HL-60 (cell line): Measurements from ENCODE around the gene USB1.

Experiments used
- DNase-seq, 2 experiments: peaks; one replicate each; pipeline ENCODE4 v3.0.0-alpha.2; 2010 to 2020; ENCODE audit warnings: low read depth in 1 of 2, low spot score in 1 of 2
- H3K27ac ChIP-seq: fragments of 250-450 bp; sonication (Bioruptor Pico); replicated peaks from 2 replicates; pipeline ENCODE4 v1.5.1; 2020; ENCODE audit warnings: mild to moderate bottlenecking, moderate library complexity
- H3K27me3 ChIP-seq: fragments of 250-450 bp; sonication (Bioruptor Pico); 2 replicates; pipeline ENCODE4 v1.5.1; 2021; ENCODE audit warnings: mild to moderate bottlenecking, moderate library complexity; ENCODE audit not compliant: insufficient read depth, poor library complexity, severe bottlenecking
- H3K4me3 ChIP-seq: replicated peaks from 2 replicates; pipeline ENCODE4 v1.5.1; 2011; ENCODE audit warnings: mild to moderate bottlenecking, control low read depth, low read length; ENCODE audit not compliant: insufficient read depth
- GABPA ChIP-seq: IDR thresholded peaks from 2 replicates; pipeline ENCODE4 v1.6.1; 2012; ENCODE audit warnings: low read depth
- POLR2AphosphoS5 ChIP-seq: IDR thresholded peaks from 2 replicates; pipeline ENCODE4 v1.6.1; 2012; ENCODE audit warnings: low read depth
- SPI1 ChIP-seq: IDR thresholded peaks from 2 replicates; pipeline ENCODE4 v1.6.1; 2012; ENCODE audit warnings: low read depth, mild to moderate bottlenecking, borderline replicate concordance
- TF ChIP-seq, protein P1 (sequence below): IDR thresholded peaks from 2 replicates; pipeline ENCODE4 v1.6.1; 2012; ENCODE audit warnings: low read depth; ENCODE audit not compliant: insufficient replicate concordance
- TF ChIP-seq, protein P2 (sequence below): IDR thresholded peaks from one replicate; pipeline ENCODE4 v1.5.1; 2011; ENCODE audit warnings: low read length, control low read depth, inconsistent platforms; ENCODE audit not compliant: insufficient read depth

Gene USB1

DNA sequence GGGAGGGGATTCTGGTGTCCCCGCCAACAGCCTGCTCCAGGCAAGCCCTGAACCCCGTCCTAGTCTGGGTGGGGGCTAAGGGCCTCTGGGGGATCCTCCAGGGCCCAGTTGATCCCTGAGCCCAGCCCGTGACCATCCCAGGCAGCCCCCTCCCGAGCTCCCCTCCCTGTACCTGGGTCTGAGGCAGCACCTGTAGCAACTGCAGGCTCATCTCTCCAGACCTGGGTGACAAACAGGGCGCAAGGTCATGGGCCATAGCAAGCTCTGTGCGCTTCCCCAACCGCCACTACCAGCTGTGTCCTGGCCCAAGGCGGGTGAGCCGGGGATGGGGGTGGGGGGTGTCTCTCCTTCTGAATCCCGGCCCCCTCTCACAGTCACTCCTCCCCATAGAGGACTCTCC lies 40.9 kb upstream of the USB1 start:
- TF ChIP-seq, protein P1, sequence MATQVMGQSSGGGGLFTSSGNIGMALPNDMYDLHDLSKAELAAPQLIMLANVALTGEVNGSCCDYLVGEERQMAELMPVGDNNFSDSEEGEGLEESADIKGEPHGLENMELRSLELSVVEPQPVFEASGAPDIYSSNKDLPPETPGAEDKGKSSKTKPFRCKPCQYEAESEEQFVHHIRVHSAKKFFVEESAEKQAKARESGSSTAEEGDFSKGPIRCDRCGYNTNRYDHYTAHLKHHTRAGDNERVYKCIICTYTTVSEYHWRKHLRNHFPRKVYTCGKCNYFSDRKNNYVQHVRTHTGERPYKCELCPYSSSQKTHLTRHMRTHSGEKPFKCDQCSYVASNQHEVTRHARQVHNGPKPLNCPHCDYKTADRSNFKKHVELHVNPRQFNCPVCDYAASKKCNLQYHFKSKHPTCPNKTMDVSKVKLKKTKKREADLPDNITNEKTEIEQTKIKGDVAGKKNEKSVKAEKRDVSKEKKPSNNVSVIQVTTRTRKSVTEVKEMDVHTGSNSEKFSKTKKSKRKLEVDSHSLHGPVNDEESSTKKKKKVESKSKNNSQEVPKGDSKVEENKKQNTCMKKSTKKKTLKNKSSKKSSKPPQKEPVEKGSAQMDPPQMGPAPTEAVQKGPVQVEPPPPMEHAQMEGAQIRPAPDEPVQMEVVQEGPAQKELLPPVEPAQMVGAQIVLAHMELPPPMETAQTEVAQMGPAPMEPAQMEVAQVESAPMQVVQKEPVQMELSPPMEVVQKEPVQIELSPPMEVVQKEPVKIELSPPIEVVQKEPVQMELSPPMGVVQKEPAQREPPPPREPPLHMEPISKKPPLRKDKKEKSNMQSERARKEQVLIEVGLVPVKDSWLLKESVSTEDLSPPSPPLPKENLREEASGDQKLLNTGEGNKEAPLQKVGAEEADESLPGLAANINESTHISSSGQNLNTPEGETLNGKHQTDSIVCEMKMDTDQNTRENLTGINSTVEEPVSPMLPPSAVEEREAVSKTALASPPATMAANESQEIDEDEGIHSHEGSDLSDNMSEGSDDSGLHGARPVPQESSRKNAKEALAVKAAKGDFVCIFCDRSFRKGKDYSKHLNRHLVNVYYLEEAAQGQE: no peak
- TF ChIP-seq POLR2AphosphoS5 (no peak), SPI1 (no peak), GABPA (no peak)
- TF ChIP-seq, protein P2, sequence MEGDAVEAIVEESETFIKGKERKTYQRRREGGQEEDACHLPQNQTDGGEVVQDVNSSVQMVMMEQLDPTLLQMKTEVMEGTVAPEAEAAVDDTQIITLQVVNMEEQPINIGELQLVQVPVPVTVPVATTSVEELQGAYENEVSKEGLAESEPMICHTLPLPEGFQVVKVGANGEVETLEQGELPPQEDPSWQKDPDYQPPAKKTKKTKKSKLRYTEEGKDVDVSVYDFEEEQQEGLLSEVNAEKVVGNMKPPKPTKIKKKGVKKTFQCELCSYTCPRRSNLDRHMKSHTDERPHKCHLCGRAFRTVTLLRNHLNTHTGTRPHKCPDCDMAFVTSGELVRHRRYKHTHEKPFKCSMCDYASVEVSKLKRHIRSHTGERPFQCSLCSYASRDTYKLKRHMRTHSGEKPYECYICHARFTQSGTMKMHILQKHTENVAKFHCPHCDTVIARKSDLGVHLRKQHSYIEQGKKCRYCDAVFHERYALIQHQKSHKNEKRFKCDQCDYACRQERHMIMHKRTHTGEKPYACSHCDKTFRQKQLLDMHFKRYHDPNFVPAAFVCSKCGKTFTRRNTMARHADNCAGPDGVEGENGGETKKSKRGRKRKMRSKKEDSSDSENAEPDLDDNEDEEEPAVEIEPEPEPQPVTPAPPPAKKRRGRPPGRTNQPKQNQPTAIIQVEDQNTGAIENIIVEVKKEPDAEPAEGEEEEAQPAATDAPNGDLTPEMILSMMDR: no peak
- Histone ChIP-seq H3K27me3 (no peaks in the 10 kb centered on the region), H3K4me3 (no peak overlapping the region), H3K27ac (no peak overlapping the region)
- no peak for DNase-seq

DNA sequence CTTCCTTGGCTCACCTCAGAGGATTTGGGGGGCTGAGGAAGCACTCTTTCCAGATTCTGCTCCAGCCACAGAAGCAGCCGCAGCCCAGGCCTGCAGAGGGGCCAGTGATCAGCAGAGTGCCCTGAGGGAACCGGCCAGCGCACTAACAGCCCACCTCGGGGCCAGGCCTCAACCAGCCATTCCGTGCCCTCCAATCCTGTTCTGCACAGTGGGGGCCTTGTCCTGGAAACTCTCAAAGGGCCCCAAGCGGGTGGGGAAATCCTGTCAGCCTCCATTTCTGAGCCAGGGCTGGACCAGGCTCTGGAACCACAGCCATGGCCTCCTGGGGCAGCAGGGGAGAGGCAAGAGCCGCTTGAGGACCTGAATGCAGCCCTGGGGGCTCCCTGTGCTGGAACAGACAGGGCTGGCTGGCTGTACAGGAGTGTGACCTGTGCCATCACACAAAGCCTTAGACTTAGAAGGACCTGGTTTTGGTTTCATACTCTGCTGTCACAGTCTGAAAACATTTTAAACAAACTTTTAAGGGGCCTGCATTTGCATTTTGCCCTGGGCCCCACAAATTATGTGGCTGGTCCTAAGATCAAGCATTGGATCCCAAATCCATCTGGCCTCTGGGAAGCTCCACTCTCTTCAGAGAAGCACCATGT lies 40.3 kb upstream of the USB1 start:
- H3K27me3 ChIP-seq: no peaks in the 10 kb centered on the region
- H3K4me3 ChIP-seq: no peak overlapping the region
- TF ChIP-seq, protein P2: no peak
- TF ChIP-seq POLR2AphosphoS5 (no peak), GABPA (no peak), SPI1 (no peak)
- TF ChIP-seq, protein P1: no peak
- DNase-seq: no peak
- H3K27ac ChIP-seq: no peak overlapping the region

DNA sequence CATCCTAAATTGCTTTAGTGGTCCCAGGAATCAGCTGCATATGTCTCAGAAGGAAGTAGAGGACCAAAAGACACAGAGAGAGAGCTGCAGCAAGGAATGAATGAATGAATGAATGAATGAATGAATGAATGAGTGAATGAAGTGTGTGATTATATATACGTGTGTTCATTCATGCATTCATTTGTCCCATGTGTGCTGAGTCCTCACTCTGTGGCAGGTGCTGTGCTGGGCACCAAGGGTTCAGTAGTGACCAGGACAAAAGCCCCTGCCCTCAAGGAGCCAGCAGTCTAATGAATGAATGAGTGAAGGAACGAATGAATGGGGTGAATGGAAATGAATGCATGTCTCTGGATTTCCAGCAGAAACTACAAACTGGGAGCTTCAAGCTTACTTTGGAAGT lies 39.7 kb upstream of the USB1 start:
- TF ChIP-seq, protein P2: no peak
- TF ChIP-seq GABPA (no peak), POLR2AphosphoS5 (no peak), SPI1 (no peak)
- TF ChIP-seq, protein P1: no peak
- no peaks in the 10 kb centered on the region for H3K27me3 ChIP-seq
- no peak overlapping the region for H3K27ac ChIP-seq
- H3K4me3 ChIP-seq: no peak overlapping the region
- no peak for DNase-seq
